GM19438 (cell line): ENCODE results near the gene EI24.
"Not testable (repeated sequence)": the region's sequence is repeated elsewhere in the genome, so short reads cannot be mapped to it uniquely, and the experiment has no call there.

Experiments used
- ATAC-seq: cut with Tn5 transposase; IDR thresholded peaks from one replicate; pipeline ENCODE4 v1.9.1; 2021; ENCODE audit warnings: low read depth; ENCODE audit not compliant: unreplicated experiment

EI24 gene

GRCh38 chr11:125568970-125569914 is at the start of gene EI24:
Gene EI24, plus strand, starts transcription at chr11:125569477. Its CDS starts 3,051 bp downstream, at chr11:125572528.
- ATAC-seq, result peak; percentile 97

DNA sequence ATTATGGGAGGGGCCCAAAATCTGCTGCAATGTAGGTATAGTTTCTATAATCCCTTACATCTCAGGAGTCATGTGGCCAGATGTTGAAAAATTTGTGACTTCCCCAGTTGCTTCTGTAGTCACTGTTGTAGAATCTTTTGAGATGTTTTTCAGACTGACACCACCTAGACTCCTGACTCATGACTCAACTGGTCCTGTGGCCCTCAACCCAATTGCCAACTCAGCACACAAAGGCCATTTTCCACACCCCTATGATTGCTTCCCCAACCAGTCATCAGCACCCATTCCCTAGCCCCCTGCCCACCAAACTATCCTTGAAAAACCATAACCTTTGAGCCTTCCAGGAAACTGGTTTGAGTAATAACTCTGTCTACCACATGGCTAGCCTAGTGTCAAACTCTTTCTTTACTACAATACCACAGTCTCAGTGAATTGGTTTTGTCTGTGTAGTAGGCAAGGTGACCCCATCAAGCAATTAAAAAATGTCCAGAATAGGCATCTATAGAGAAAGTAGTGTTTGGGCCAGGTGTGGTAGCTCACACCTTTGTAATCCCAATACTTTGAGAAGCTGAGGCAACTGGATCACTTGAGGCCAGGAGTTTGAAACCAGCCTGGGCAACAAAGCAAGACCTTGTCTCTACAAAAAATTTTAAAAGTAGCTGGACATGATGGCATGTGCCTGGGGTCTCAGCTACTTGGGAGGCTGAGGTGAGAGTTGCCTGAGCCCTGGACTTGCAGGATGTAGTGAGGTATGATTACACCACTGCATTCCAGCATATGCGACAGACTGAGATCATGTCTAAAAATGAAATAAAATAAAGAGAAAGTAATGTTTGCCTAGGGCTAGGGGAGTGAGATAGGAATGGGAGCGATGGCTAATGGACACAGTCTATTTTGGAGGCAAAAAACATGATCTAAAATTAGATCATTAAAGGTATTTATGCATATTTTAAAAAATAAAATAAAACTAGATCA is 49.1 kb upstream of the EI24 start:
- ATAC-seq, result no peak

GRCh38 chr11:125525303-125525702 is 44.0 kb upstream of the EI24 start:
- no peak for ATAC-seq

GRCh38 chr11:125532668-125533067 is 36.6 kb upstream of the EI24 start:
- no peak for ATAC-seq

DNA sequence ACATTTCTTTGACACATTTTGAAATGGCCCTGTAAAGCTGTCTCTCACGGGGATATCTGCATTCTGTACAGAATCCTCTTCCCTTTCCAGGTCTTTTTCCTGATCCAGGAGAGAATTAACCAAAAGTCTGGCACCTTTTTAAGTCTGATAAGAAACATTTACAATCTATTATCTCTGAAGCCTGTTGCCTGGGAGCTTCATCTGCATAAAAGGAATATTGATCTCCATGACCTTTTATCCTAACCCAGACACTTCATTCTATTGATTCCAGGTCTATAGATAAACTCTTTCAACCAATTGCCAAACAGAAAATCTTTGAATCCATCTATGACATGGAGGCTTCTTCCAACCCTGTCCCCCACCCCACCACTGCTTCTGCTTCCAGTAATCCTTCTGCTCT is 33.7 kb upstream of the EI24 start:
- no peak for ATAC-seq

GRCh38 chr11:125536834-125537233 is 32.4 kb upstream of the EI24 start:
- not testable (repeated sequence) for ATAC-seq

DNA sequence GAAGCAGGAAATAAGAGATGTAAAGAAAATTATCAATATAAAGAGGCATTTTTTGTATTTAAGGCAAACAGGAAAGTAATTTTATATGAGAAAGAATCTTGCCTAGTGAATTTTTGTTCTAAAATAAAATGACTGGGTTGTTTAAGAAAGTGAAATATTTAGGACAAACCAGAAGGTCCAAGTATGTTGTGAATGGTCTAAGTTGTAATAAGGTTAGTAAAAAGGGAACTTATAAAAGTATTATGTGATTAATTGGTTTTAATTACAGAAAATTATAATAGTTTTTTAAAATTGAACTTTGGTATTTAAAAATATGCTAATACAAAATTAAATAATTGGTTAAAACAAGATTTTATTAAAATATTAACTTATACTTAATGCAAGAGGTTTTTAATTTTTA is 26.6 kb upstream of the EI24 start:
- ATAC-seq, result no peak

DNA sequence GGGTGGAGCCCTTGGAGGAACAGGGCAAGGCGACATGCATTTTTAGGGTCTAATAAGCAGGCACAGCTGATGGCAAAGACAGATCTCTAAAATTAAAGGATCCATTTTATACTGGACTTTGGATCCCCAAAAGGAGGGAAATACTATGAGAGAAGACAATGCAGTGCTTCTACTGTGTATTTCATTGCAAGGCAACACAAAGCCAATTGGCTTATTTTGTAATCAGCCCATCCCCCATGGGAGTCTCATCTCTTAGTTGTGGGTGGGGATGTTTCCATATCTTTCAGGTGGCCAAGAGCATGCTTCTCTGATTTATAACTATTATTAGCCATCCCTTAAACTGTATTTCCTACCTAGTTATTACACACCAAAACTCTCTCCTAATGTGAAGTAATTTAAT is 18.5 kb upstream of the EI24 start:
- no peak for ATAC-seq

- no peak for ATAC-seq
Observed at GRCh38 chr11:125551835-125552342, 17.4 kb upstream of the EI24 start.

DNA sequence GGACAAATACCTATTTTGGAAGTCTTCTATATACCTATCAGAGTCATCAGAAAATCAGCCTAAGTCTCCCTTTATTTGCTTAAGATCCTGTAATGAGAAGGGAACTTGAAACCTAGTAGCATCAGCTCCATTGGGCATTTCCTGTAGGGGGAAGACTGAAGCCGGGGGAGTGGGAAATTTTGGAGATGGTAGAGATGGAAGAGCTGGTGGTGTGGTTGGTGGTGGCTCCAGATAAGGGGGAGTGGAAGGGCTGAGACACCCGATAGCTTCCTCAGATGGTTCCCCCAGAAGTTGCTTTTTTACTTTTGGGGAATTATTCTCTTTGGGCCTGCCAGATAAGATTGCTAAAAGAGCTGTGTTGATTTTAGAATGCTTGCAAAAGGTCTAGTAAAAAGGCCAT is 16.4 kb upstream of the EI24 start:
- no peak for ATAC-seq

DNA sequence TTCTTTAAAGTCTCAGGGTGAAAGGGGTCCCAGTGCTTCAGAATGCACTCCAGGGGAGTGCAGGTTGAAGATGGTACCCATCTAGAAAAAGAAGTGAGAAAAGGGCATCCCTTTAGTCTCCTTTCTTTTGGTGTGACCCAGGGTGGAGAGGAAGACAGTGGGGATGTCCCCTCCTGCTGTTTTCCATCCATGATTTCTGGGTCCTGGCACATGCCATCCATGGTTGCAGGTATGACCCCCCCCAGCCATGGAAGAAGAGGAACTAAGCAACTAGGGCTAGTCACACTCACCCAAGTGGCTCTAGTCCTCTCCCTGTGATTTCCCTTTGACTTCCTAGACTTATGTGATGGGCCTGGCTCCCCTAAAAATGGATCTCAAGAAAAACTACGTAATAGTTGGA is 15.9 kb upstream of the EI24 start:
- ATAC-seq, result no peak

GRCh38 chr11:125554038-125554437 is 15.2 kb upstream of the EI24 start:
- no peak for ATAC-seq

GRCh38 chr11:125559888-125560287 is 9.4 kb upstream of the EI24 start:
- ATAC-seq, result no peak

DNA sequence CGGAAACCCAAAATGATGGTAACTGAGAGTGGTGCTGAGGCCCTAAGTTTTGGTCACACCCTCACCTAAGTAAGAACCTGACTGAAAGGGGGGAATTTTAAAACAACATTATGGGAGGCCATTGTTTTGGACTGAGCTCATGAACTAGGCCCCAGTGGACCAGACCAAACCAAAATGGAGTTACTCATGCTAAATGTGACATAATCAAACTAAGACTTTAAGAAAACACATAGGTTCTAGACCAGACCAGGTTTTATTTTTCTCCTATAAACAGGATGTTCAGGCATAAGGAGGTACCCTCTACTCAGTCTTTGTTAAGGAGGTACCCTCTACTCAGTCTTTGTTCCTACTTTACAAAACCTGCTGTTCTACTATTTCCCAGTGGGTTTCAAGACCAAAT is 7.4 kb upstream of the EI24 start:
- no peak for ATAC-seq

DNA sequence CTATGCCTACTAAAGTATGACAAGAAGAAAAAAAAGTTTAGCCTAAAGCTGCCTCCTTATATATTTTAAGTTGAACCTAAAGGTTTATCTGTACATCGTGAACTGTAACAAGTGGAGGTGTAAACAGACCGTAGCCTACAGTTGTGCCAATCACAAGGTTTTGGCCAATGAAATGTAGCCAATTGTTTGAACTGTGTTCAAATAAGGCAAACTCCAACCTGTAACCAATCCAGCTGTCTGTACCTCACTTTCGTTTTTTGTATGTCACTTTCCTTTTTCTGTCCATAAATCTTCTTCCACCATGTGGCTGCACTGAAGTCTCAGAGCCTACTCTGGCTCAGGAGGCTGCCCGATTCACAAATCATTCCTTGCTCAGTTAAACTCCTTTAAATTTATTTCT is 6.8 kb upstream of the EI24 start:
- no peak for ATAC-seq

GRCh38 chr11:125564357-125564756 is 4.9 kb upstream of the EI24 start:
- no peak for ATAC-seq

- no peak for ATAC-seq
Observed at GRCh38 chr11:125566235-125566634, 3.0 kb upstream of the EI24 start.

DNA sequence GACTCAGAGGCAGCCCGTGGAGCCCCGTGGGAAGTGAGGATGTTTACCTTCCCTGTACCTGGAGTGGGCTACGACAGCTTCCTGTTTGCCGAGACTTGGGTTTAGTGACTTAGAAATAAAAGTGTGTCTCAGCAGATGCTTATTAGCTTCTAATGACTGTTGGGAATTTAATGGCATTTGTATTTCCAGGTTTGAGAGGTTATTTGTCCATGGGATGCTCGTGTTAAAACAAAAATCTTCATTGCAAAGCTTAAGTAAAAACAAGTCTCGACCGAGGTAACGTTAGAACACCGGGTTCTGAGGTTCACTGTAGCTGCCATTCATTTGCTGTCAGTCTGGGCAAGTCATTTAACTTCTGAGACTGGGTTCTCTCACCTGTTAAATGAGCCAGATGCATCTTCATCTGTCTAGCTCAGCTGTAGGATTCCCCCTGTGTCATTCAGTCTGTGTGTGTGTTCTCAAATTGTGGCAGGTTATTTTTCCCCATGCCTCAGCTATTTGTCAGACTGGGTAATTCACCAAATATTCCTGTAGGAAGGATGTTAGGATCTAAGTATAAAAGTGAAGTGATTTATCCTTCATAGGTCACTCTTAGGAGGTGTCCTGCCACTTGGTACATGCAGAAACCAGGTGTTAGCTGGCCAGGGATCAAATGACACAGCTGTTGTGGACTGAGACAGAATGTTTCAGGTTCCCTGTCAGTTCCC is 791 bp downstream of the EI24 start:
- peak; percentile 24 for ATAC-seq

GRCh38 chr11:125570952-125571351 is 1.7 kb downstream of the EI24 start:
- ATAC-seq, result no peak

GRCh38 chr11:125572916-125573315 is 3.6 kb downstream of the EI24 start:
- ATAC-seq, result no peak
